Keratinocyte (primary cell): ENCODE measurements around the gene IGSF9.

Experiments
- EZH2 ChIP-seq: IDR thresholded peaks from one replicate; pipeline ENCODE4 v1.6.1; 2012; ENCODE audit warnings: inconsistent platforms, mild to moderate bottlenecking, low read length, moderate library complexity
- TF ChIP-seq, protein P1 (sequence below), 3 experiments: IDR thresholded peaks in 1 of 3; conservative IDR thresholded peaks in 1 of 3; optimal IDR thresholded peaks in 1 of 3; 2 replicates in 2 of 3; 3 replicates in 1 of 3; pipeline versions ENCODE3 to v1.5.1; 2011; ENCODE audit warnings: low read length in 3 of 3, mild to moderate bottlenecking in 3 of 3, moderate library complexity in 2 of 3, control low read depth in 1 of 3, inconsistent platforms in 1 of 3; ENCODE audit not compliant: insufficient read depth in 2 of 3; ENCODE audit errors: extremely low read depth in 1 of 3

DNA sequence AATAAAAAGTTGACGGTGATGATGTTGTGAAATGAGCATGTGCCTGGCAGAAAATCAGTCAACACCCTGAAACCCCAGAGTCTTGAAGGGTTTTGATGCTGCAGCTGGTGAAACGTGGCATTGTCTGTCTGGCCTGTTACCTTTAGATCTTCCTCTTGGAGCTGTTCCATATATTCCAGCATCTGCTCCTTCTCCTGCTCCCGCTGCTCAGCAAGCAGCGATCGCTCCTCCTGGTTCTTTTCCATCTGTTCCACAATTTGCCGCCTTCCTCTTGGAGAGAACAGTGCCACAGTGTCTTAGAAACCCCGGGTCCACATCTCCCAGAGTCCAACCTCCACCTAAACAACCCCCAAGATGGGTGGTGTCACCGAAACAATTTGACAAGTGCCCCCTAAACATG, 61.1 kb downstream of the IGSF9 start:
- TF ChIP-seq, protein P1, sequence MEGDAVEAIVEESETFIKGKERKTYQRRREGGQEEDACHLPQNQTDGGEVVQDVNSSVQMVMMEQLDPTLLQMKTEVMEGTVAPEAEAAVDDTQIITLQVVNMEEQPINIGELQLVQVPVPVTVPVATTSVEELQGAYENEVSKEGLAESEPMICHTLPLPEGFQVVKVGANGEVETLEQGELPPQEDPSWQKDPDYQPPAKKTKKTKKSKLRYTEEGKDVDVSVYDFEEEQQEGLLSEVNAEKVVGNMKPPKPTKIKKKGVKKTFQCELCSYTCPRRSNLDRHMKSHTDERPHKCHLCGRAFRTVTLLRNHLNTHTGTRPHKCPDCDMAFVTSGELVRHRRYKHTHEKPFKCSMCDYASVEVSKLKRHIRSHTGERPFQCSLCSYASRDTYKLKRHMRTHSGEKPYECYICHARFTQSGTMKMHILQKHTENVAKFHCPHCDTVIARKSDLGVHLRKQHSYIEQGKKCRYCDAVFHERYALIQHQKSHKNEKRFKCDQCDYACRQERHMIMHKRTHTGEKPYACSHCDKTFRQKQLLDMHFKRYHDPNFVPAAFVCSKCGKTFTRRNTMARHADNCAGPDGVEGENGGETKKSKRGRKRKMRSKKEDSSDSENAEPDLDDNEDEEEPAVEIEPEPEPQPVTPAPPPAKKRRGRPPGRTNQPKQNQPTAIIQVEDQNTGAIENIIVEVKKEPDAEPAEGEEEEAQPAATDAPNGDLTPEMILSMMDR (optimal IDR thresholded peaks at IDR 0.05 in 1 of 3, IDR thresholded peaks at IDR 0.05 in 1 of 3, conservative IDR thresholded peaks at IDR 0.05 in 1 of 3; ENCODE audit: extremely low read depth in 1 of 3, insufficient read depth in 2 of 3, low read length in 3 of 3): no peak
- no peak for TF ChIP-seq EZH2
